RWPE2 (cell line): ENCODE data around the gene FXYD2.

ENCODE experiments used
- ATAC-seq: fragments of 200-7000 bp; cut with Tn5 transposase; 3 replicates; pipeline ENCODE4 v1.9.1; 2021; ENCODE audit warnings: low read depth
- DNase-seq: peaks from one replicate; pipeline ENCODE4 v3.0.0-alpha.2; 2020; ENCODE audit warnings: low spot score
- H3K27ac ChIP-seq: fragments of 450-650 bp; 2 replicates; pipeline ENCODE4 v1.5.1; 2017; ENCODE audit warnings: mild to moderate bottlenecking; ENCODE audit not compliant: poor library complexity, severe bottlenecking
- H3K27me3 ChIP-seq: fragments of 250-450 bp; sonication (Bioruptor Pico); 2 replicates; pipeline ENCODE4 v1.5.1; 2021; ENCODE audit warnings: mild to moderate bottlenecking, moderate library complexity; ENCODE audit not compliant: insufficient read depth, poor library complexity, severe bottlenecking
- H3K36me3 ChIP-seq: fragments of 250-450 bp; sonication (Bioruptor Pico); 2 replicates; pipeline ENCODE4 v1.5.1; 2020; ENCODE audit warnings: low read depth, mild to moderate bottlenecking, moderate library complexity
- H3K4me1 ChIP-seq: fragments of 250-450 bp; sonication (Bioruptor Pico); 2 replicates; pipeline ENCODE4 v1.5.1; 2021; ENCODE audit warnings: mild to moderate bottlenecking, moderate library complexity; ENCODE audit not compliant: insufficient read depth, poor library complexity, severe bottlenecking
- H3K4me3 ChIP-seq: fragments of 250-450 bp; sonication (Bioruptor Pico); 2 replicates; pipeline ENCODE4 v1.5.1; 2021; ENCODE audit warnings: mild to moderate bottlenecking, moderate library complexity; ENCODE audit not compliant: severe bottlenecking
- H3K9me3 ChIP-seq: fragments of 250-450 bp; sonication (Bioruptor Pico); 2 replicates; pipeline ENCODE4 v1.5.1; 2021; ENCODE audit warnings: mild to moderate bottlenecking, moderate library complexity; ENCODE audit not compliant: severe bottlenecking
- CTCF ChIP-seq: fragments of 450-650 bp; IDR thresholded peaks from one replicate; pipeline ENCODE4 v1.5.1; 2017; ENCODE audit warnings: mild to moderate bottlenecking, moderate library complexity; ENCODE audit not compliant: poor library complexity, severe bottlenecking

The FXYD2 gene

GRCh38 chr11:117819096-117820040, 5.2 kb downstream of the FXYD2 start:
- Histone ChIP-seq H3K4me3 (no peak overlapping the region), H3K36me3 (no peaks in the 10 kb centered on the region), H3K4me1 (peaks cover 5% of the 10 kb centered on the region), H3K27me3 (no peaks in the 10 kb centered on the region), H3K9me3 (no peaks in the 10 kb centered on the region), H3K27ac (no peak overlapping the region)
- ATAC-seq (peak; percentile 35; the same call in 2 of the 3 replicates), DNase-seq (no peak)
- TF ChIP-seq CTCF: peak; percentile 38

GRCh38 chr11:117818041-117818873, 6.3 kb downstream of the FXYD2 start:
- H3K4me3 ChIP-seq: no peak overlapping the region
- H3K27ac ChIP-seq: no peak overlapping the region
- DNase-seq: no peak
- H3K9me3 ChIP-seq: no peaks in the 10 kb centered on the region
- H3K27me3 ChIP-seq: no peaks in the 10 kb centered on the region
- ATAC-seq: peak; percentile 49
- H3K36me3 ChIP-seq: no peaks in the 10 kb centered on the region
- H3K4me1 ChIP-seq: peaks cover 5% of the 10 kb centered on the region
- TF ChIP-seq CTCF: peak; percentile 75

- Histone ChIP-seq H3K36me3 (no peaks in the 10 kb centered on the region), H3K9me3 (no peaks in the 10 kb centered on the region), H3K4me1 (peaks cover 5% of the 10 kb centered on the region), H3K4me3 (no peak overlapping the region), H3K27me3 (no peaks in the 10 kb centered on the region), H3K27ac (no peak overlapping the region)
- ATAC-seq (peak; percentile 64), DNase-seq (no peak)
- peak; percentile 95 for TF ChIP-seq CTCF
Measured at GRCh38 chr11:117817368-117818040, 7.0 kb downstream of the FXYD2 start.

- Histone ChIP-seq H3K27ac (no peak overlapping the region), H3K27me3 (no peaks in the 10 kb centered on the region), H3K4me3 (no peak overlapping the region), H3K9me3 (no peaks in the 10 kb centered on the region), H3K4me1 (peaks cover 5% of the 10 kb centered on the region), H3K36me3 (no peaks in the 10 kb centered on the region)
- ATAC-seq: no peak
- DNase-seq: no peak
- no peak for TF ChIP-seq CTCF
Measured at GRCh38 chr11:117816846-117817367, 7.6 kb downstream of the FXYD2 start.
